GM21619 (cell line): Measurements from ENCODE around the gene TXNL1.

ENCODE experiments used
- ATAC-seq: cut with Tn5 transposase; IDR thresholded peaks from one replicate; pipeline ENCODE4 v1.9.1; 2021; ENCODE audit not compliant: unreplicated experiment

The TXNL1 gene

GRCh38 chr18:56645415-56646016 is 7.1 kb upstream of the TXNL1 start:
- no peak for ATAC-seq

GRCh38 chr18:56643381-56643780 is 5.0 kb upstream of the TXNL1 start:
- no peak for ATAC-seq

GRCh38 chr18:56641714-56642337 is 3.4 kb upstream of the TXNL1 start:
- no peak for ATAC-seq

- ATAC-seq: no peak
These were observed 1.2 kb upstream of the TXNL1 start for GRCh38 chr18:56639571-56639970.

GRCh38 chr18:56639104-56639381 is 651 bp upstream of the TXNL1 start:
- ATAC-seq: peak; percentile 6

GRCh38 chr18:56637711-56638231 is 621 bp downstream of the TXNL1 start:
- peak; percentile 10 for ATAC-seq

- no peak for ATAC-seq
These were observed 1.2 kb downstream of the TXNL1 start for GRCh38 chr18:56637176-56637575.

- ATAC-seq: no peak
These were observed 3.4 kb downstream of the TXNL1 start for GRCh38 chr18:56635007-56635406.

- no peak for ATAC-seq
These were observed 6.0 kb downstream of the TXNL1 start for GRCh38 chr18:56632070-56633022.

- no peak for ATAC-seq
These were observed 10.4 kb downstream of the TXNL1 start for GRCh38 chr18:56627991-56628390.

- no peak for ATAC-seq
These were observed 22.5 kb downstream of the TXNL1 start for GRCh38 chr18:56615738-56616520.

- ATAC-seq: no peak
These were observed 31.8 kb downstream of the TXNL1 start for GRCh38 chr18:56606618-56607017.

GRCh38 chr18:56598422-56598821 is 40.0 kb downstream of the TXNL1 start:
- no peak for ATAC-seq

- no peak for ATAC-seq
These were observed 44.5 kb downstream of the TXNL1 start for GRCh38 chr18:56593906-56594305.

- ATAC-seq: no peak
These were observed 58.4 kb downstream of the TXNL1 start for GRCh38 chr18:56580026-56580425.

GRCh38 chr18:56579451-56579850 is 58.9 kb downstream of the TXNL1 start:
- no peak for ATAC-seq

GRCh38 chr18:56576826-56577573 is 61.4 kb downstream of the TXNL1 start:
- ATAC-seq: no peak

- no peak for ATAC-seq
These were observed 62.4 kb downstream of the TXNL1 start for GRCh38 chr18:56575819-56576663.

GRCh38 chr18:56574861-56575260 is 63.5 kb downstream of the TXNL1 start:
- ATAC-seq: no peak
